ENCODE results near the gene SCN5A. TPM values are rescaled to one million over a fixed set of nuclear protein-coding genes. Genes with fewer than 3 reads are reported as not detected.

The SCN5A gene
- polyA plus RNA-seq, 6 donors from 2014 or later = not detected

DNA sequence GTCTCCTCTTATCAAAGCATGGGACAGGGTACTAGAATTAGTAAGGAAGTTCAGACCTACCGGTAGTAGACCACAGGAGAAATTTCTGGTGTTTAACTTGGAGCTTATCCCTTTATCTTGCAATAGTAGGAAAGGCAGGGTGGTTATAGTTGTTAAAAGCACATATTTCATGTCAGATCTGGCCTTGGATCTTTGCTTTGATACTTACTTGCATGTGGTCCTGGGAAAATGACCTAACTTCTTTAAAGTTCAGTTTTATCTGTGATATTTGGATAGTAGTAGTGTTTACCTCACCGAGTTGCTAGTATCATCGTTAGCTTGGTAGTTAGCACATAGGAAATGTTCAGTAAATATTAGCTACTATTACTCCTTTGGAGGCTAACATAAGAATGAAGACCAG is 137.9 kb downstream of the SCN5A start:
- Mint-ChIP-seq H3K36me3 (peaks cover 6 to 31% of the 10 kb centered on the region in 2 donors), H3K4me1 (peaks cover 0 to 4% (median 0%) of the 10 kb centered on the region in 3 donors), H3K9me3 (no peaks in the 10 kb centered on the region), H3K4me3 (no peak overlapping the region), H3K27ac (no peak overlapping the region), H3K27me3 (no peaks in the 10 kb centered on the region)
- ATAC-seq (ENCODE audit: low read depth in 2 of 2) (no peak), DNase-seq (no peak)

DNA sequence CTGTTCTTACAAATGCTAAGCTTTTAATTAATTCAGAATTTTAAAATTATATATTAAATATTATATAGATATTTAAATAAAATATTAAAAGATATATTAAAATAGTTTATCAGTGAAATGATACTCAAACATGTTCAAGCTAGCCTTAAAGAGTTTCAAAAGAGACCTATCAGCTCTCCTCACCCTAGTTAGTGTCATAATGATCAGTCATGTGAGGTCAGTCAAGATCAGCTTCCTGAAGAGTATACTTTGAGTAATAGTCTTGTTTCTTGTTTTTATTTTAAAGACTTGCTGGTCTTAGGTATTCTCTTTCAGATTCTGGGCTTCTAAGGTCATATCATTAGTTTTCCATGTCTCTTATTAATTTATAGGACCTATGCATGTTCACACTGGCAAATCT is 138.9 kb downstream of the SCN5A start:
- H3K9me3 Mint-ChIP-seq = no peaks in the 10 kb centered on the region
- H3K4me1 Mint-ChIP-seq = peaks cover 0 to 4% (median 0%) of the 10 kb centered on the region in 3 donors
- H3K36me3 Mint-ChIP-seq = peaks cover 6 to 31% of the 10 kb centered on the region in 2 donors
- no peak overlapping the region for H3K27ac Mint-ChIP-seq
- ATAC-seq (ENCODE audit: low read depth in 2 of 2) (no peak), DNase-seq (no peak)
- H3K4me3 Mint-ChIP-seq = no peak overlapping the region
- no peaks in the 10 kb centered on the region for H3K27me3 Mint-ChIP-seq

DNA sequence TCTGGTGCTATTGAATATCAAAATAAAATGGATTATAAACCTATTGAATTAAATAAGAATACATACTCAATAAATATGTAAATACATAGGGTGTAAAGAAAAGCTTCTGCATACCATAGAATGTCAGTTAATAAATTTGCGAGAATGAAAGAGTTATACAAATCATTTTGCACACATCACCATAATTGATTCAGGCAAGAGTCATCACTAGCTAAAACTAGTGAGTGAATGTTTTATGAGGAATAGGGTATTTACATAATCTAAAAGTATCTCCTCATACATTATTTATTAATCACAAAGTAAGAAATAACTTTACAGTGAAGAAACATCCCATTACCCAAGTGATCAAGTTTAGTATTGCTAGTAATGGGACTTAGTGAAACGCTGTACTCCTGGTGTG is 139.8 kb downstream of the SCN5A start:
- no peak for ATAC-seq (ENCODE audit: low read depth in 2 of 2)

GRCh38 chr3:38507120-38507519 is 142.4 kb downstream of the SCN5A start:
- Mint-ChIP-seq H3K27ac (peak overlapping the region in 1 of 6 donors; percentile 3), H3K4me3 (no peak overlapping the region), H3K4me1 (peaks cover 0 to 4% (median 0%) of the 10 kb centered on the region in 3 donors), H3K27me3 (no peaks in the 10 kb centered on the region), H3K36me3 (peaks cover 6 to 20% of the 10 kb centered on the region in 2 donors), H3K9me3 (no peaks in the 10 kb centered on the region)
- ATAC-seq (ENCODE audit: low read depth in 2 of 2) = no peak
- DNase-seq = no peak

More for the DNA sequence above, 139.8 kb downstream of the SCN5A start:
- H3K36me3 Mint-ChIP-seq = peaks cover 6 to 31% of the 10 kb centered on the region in 2 donors
- no peak overlapping the region for H3K4me3 Mint-ChIP-seq
- DNase-seq = no peak
- H3K27ac Mint-ChIP-seq = peak overlapping the region in 1 of 6 donors; percentile 10
- H3K4me1 Mint-ChIP-seq = peaks cover 0 to 4% (median 0%) of the 10 kb centered on the region in 3 donors
- no peaks in the 10 kb centered on the region for H3K9me3 Mint-ChIP-seq
- H3K27me3 Mint-ChIP-seq = no peaks in the 10 kb centered on the region

DNA sequence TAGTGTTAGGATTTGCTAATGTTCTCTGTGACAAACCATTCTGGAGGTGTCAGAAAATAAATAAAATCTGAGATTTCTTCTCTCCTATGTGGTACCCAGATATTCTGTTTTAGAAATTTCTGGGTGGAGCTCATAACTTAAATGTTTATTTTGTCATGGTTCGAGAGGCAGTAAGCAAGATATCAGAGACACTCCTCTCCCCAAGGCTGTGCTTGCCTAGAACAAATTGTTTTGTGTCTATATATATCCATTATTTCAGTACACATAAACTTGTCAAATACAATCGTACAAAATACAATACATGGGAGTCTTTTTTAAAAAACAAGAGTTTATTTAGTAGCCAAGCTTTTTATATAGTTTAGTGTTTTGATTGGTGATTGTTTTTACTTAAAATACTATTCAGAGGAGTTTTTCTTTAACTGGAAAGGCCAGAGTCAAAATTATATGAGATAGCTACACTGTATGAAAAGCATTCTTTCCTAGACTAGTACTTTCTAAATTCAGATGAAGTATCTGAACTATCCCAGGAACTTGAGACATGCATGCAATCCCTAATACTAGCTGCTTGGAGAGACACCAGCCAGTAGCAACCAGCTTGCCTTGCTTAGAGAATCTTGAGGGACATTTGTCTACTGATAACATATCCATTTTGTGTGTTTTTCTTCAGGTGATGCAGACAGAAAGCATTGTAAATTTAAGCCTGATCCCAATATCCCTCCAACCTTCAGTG is 148.6 kb downstream of the SCN5A start:
- Mint-ChIP-seq H3K36me3 (peaks cover 0 to 8% of the 10 kb centered on the region in 2 donors), H3K4me3 (no peak overlapping the region)
- no peak for ATAC-seq (ENCODE audit: low read depth in 2 of 2)

More for the DNA sequence above, 148.6 kb downstream of the SCN5A start:
- Mint-ChIP-seq H3K4me1 (peaks cover 19 to 22% (median 19%) of the 10 kb centered on the region in 3 donors), H3K9me3 (no peaks in the 10 kb centered on the region), H3K27me3 (no peaks in the 10 kb centered on the region), H3K27ac (no peak overlapping the region)
- DNase-seq = no peak

Other genes with a start within 250 kb of the SCN5A start
- gene ACVR2B, start 195.8 kb downstream of the SCN5A start, polyA plus RNA-seq (ENCODE audit: low read depth in 6 of 6) = under 1 TPM in 5 of 6 donors, not detected in 1; 0.03 to 0.19 (median 0.05) TPM
- gene EXOG, start 153.3 kb downstream of the SCN5A start, polyA plus RNA-seq (ENCODE audit: low read depth in 6 of 6) = 10 to 100 TPM in 3 of 6 donors, 1 to 10 TPM in 3; 7.4 to 26.0 (median 10.5) TPM
- gene SCN10A, start 166.5 kb upstream of the SCN5A start, polyA plus RNA-seq (ENCODE audit: low read depth in 6 of 6) = not detected